IMR-90 (cell line): ENCODE data around the gene GNAI2. TPM values are rescaled to one million over a fixed set of nuclear protein-coding genes. Genes with fewer than 3 reads are reported as not detected.
A peak's percentile ranks its signal among the peaks of the same experiment; 100 is the strongest.

Experiments used
- CHD1 ChIP-seq: IDR thresholded peaks from 2 replicates; pipeline ENCODE4 v1.6.1; 2012; ENCODE audit warnings: low read depth, low read length, improper control_type of control experiment
- MAZ ChIP-seq: IDR thresholded peaks from 2 replicates; pipeline ENCODE4 v1.6.1; 2012; ENCODE audit warnings: low read depth, mild to moderate bottlenecking, low read length, improper control_type of control experiment, moderate library complexity, borderline replicate concordance
- NFE2L2 ChIP-seq: fragments of 150-350 bp; IDR thresholded peaks from 2 replicates; pipeline ENCODE4 v1.6.1; 2016; ENCODE audit warnings: low read depth, mild to moderate bottlenecking, low read length
- SMC3 ChIP-seq: fragments of 150-350 bp; IDR thresholded peaks from 2 replicates; pipeline ENCODE4 v1.6.1; 2016; ENCODE audit warnings: low read depth, mild to moderate bottlenecking, antibody characterized with exemption, low read length, moderate library complexity
- polyA plus RNA-seq, 3 experiments: library from polyadenylated mRNA; depleted of rRNA; stranded (reverse); fragments of >200 nt; gene quantifications; 2 replicates each; pipeline ENCODE4 v1.2.3, GENCODE V29; 2012; ENCODE audit warnings: low replicate concordance in 1 of 3
- total RNA-seq: library from RNA; depleted of rRNA; stranded (reverse); fragments of >200 nt; gene quantifications from 2 replicates; pipeline ENCODE4 v1.2.3, GENCODE V29; 2012
- TF ChIP-seq, protein P1 (sequence below): fragments of 150-350 bp; IDR thresholded peaks from 2 replicates; pipeline ENCODE4 v1.6.1; 2017; ENCODE audit warnings: mild to moderate bottlenecking, antibody characterized with exemption, low read length, low read depth

Gene GNAI2
- total and polyA plus RNA-seq, 2 of the 4 experiments (the other 2 are of a cell fraction), result 867 to 1,079 TPM

- TF ChIP-seq, protein P1, sequence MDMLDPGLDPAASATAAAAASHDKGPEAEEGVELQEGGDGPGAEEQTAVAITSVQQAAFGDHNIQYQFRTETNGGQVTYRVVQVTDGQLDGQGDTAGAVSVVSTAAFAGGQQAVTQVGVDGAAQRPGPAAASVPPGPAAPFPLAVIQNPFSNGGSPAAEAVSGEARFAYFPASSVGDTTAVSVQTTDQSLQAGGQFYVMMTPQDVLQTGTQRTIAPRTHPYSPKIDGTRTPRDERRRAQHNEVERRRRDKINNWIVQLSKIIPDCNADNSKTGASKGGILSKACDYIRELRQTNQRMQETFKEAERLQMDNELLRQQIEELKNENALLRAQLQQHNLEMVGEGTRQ, result peak; percentile 51; the same call in 1 of the 2 replicates
- TF ChIP-seq NFE2L2, result no peak
- no peak for TF ChIP-seq SMC3
- 0 out of 2 replicates have a peak, but pooled peaks have one; percentile 16 for TF ChIP-seq CHD1
- peak; percentile 54; the same call in 1 of the 2 replicates for TF ChIP-seq MAZ
These were observed at the start of gene GNAI2 (continued) for GRCh38 chr3:50235716-50236483.
